ENCODE data around the gene HOMER3.
A peak's percentile ranks its signal among the peaks of the same experiment; 100 is the strongest.
"Not testable (repeated sequence)": the region's sequence is repeated elsewhere in the genome, so short reads cannot be mapped to it uniquely, and the experiment has no call there.

Gene HOMER3

DNA sequence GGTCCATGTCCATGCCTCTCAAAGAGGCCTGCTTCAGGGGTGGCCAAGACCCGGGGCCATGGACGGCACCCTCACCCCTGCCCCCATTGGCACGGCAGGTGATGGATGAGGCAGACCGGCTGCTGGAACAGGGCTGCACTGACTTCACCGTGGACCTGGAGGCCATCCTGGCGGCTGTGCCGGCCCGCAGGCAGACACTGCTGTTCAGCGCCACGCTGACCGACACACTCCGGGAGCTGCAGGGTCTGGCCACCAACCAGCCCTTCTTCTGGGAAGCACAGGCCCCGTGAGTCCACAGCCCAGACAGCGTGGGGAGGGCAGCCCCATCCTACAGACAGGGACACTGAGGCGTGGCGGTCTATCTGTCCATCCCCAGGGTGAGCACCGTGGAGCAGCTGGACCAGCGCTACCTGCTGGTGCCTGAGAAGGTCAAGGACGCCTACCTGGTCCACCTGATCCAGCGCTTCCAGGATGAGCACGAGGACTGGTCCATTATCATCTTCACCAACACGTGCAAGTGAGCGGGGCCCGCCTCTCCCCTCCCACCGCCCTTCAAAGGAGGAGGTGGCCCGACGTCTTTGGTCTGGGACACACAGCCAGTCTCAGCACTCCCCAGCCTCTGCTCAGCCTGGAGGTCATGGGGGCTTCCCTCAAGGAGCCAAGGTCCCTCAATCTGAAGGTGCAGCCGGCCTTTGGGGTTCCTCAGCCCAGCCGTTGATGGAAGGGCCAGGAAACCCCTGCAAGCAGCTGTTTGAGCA is 18.6 kb downstream of the HOMER3 start:
- no peak for DNase-seq

DNA sequence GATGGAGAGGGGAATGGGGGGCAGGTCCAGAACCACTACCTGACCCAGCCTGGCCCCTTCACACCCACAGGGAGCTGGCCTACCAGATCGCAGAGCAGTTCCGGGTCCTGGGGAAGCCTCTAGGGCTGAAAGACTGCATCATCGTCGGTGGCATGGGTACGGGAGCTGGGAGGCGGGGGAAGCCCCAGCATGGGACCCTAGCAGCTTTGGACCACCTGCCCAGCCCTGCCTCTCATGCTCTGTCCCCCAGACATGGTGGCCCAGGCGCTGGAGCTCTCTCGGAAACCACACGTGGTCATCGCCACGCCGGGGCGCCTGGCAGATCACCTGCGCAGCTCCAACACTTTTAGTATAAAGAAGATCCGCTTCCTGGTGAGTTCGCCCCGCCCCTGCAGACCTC is 19.4 kb downstream of the HOMER3 start:
- no peak for DNase-seq

- no peak for DNase-seq
These were observed 20.6 kb downstream of the HOMER3 start for GRCh38 chr19:18920400-18920799.

GRCh38 chr19:18919900-18920214 is 21.2 kb downstream of the HOMER3 start:
- DNase-seq: no peak

GRCh38 chr19:18919086-18919899 is 21.7 kb downstream of the HOMER3 start, which contains the start of the genes COPE and DDX49:
Gene COPE, minus strand, starts transcription at chr19:18919387. Its CDS starts 39 bp downstream, at chr19:18919348.
Gene DDX49, plus strand, starts transcription at chr19:18919715. Its CDS starts 27 bp downstream, at chr19:18919742.
- peak; percentile 99 for DNase-seq

- DNase-seq: not testable (repeated sequence)
These were observed 23.4 kb downstream of the HOMER3 start for GRCh38 chr19:18917593-18917992.

DNA sequence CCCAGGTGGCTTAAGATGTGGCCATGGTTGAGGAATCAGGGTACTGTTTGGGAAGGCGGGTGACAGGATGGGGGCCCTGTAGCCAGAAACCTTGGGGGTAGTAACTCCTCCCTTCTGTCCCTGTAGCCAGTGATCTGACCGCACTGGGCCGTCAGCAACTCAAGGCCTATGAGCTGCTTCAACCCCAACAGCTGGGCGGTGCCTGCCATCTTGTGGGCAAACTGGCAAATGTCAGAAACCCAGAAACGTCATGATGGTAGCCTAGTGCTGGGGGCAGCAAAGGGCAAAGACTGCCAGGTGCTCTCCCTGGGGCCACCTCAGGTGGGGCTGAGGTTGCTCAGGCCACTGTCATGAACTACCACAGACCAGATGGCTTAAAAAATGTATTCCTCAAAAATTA is 25.4 kb downstream of the HOMER3 start:
- peak; percentile 33 for DNase-seq

GRCh38 chr19:18913466-18913865 is 27.6 kb downstream of the HOMER3 start:
- DNase-seq: no peak

DNA sequence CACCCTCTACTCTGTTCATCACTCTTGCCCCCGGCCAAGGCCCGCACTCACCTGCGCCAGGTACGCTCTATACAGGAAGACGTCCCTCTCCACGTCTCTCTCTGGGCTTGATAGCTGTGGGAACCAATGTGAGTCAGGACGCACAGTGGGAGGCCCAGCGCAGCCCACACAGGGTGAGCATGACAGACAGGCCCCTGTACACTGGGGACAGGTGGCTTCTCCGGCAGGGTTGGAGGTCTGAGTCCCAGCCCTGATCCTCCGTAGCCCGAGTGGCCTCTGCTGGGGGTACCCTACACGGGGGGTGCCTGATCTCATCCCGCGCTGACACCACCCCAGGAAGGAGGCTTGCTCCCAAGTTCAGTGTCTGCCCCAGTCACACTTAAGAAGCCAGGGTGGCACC is 28.1 kb downstream of the HOMER3 start:
- no peak for DNase-seq

DNA sequence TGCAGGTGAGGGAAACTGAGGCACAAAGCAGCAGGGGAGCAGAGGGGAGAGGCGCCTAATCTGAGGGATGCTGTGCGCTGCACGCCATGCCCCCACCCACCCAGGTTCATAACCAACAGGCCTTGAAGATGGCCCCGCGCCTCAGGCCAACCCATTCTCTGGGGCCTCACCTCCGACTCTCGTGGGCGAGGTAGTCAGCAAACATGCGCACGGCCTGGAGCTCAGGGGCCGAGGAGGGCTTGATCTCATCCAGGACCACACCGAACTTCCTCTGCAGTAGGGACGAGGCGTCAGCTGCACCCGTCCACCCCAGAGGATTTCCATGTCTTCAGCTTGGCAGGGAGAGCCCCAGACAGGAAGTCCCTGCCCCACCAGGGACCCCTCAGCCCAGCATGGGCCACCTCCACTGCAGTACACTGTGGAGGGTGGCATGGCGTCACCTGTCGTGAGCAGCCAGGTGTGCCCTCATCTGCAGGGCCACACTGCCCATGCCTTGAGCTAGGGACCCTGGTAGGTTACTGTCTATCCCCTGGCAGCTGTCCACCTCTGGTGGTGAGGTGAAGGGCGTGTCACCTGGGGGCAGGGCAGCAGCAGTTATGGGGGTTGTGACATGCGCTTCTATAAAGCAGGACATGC is 30.1 kb downstream of the HOMER3 start:
- DNase-seq: no peak

DNA sequence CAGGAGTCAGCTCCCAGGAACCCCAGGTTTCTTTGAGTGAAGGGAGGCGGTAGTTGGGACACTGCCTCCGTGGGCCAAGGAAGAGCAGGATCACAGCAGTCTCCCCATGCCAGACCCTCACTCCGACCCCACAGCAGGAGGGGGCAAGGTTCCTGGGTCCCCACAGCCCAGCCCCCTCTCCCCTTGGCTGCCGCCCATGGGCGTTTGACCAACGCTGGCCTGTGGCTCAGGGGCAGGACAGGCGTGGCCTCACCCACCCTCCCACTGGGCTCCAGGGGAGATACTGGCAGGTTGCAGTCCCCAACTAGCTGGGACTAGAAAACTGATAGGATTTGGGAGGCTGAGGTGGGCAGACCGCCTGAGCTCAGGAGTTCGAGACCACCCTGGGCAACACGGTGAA is 31.0 kb downstream of the HOMER3 start:
- no peak for DNase-seq

GRCh38 chr19:18908917-18909619 is 31.9 kb downstream of the HOMER3 start:
- DNase-seq: no peak

DNA sequence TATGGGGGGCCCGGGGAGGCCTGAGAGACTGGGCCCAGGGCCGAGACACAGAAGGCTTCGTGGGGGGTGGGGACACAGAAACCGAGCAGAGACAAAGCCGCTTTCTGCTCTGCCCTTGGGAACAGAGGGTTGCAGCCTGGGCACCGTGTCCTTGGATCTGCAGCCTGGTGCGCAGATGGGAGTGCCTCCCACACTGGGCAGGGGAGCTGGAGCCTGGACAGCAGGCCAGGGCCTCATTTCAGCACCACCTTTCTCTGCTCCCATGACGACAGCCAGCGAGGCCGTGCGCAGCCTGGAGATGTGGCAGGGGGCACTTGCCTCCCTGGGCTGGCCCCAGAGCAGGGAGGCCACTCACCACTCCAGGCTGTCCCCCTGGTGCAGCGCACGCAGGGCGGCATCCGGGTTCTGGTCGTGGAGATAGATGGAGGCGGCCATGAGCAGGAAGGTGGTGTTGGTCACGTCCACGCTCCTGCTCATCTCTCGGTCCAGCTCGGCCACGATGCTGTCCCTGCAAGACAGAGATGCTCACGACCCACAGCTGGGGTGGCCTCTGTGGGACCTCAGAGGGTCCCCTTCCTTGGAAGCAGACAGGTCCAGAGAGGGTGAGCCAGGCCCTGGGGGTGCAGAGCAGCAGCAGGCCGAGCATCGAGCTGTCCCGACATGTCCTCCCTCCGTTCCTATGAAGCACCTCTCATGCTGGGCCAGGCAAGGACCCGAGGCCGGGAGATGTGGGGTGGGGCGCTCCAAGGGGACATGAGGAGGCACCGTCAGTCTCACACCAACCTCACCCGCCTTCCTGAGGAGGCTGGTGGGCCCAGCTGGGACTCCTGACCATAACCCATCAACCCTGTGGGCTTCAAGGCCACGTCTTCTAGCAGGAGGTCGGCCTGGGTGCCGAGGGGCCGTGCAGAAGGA is 34.2 kb downstream of the HOMER3 start:
- no peak for DNase-seq

- no peak for DNase-seq
These were observed 35.3 kb downstream of the HOMER3 start for GRCh38 chr19:18905513-18906236.

- no peak for DNase-seq
These were observed 36.0 kb downstream of the HOMER3 start for GRCh38 chr19:18905058-18905456.

DNA sequence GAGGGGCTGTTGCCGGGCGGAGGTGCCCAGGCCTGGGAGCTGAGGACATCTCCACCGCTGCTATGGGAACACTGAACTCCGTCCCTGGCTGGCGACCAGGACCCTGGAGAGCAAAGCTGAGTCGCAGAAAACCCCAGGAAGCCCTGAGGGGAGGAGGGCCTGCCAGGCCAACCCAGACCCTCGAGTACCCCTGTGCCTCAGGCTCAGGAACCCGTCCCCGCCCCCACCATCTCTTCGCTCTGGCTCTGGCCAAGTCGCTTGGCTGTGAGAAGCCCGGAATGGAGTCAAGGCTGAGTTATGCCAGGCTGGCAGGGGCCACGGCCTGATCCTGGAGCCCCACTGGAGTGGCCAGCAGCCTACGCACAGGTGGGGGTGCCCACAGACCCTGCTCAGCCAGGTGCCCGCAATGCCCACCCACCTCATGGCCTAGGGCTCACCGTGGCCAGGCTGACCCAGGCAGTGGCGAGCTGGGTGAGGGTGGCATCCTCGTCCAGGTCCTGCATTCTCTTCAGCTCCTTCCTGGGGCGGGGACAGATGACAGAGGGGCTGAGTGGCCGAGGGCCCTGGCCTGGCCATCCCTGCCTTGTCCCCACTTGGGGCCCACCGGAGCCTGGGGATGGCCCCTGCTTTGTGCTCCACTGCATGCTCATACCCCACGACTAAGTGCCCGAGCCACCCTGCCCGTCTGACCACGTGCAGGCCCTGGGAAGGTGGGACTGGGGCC is 36.5 kb downstream of the HOMER3 start:
- DNase-seq: no peak

- no peak for DNase-seq
These were observed 37.6 kb downstream of the HOMER3 start for GRCh38 chr19:18903156-18904037.

DNA sequence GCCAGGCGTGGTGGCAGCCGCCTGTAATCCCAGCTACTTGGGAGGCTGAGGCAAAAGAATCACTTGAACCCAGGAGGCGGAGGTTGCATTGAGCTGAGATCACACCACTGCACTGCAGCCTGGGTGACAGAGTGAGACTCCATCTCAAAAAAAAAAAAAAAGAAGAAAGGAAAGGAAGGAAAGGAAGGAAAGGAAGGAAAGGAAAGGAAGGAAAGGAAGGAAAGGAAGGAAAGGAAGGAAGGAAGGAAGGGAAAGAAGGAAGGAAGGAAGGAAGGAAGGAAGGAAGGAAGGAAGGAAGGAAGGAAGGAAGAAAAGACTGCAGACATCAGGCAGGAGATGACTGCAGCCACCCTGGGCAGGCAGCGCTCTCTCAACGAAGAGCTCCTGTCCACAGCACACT is 38.5 kb downstream of the HOMER3 start:
- not testable (repeated sequence) for DNase-seq

DNA sequence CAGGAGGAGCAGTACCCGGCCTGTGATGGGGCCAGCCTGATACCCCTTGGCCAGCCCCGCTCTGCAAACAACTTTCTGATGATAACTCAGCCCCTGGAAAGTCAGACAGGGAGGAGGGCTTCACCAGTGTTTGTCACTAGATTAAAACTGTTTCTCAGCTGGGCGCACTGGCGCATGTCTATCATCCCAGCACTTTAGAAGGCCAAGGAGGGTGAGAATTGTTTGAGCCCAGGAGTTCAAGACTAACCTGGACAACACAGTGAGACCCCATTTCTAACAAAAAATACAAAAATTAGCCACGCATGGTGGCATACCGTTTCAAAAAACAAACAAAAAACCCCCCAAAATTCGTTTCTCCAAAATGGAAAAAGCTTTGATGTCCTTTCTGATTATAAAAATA is 39.5 kb downstream of the HOMER3 start:
- no peak for DNase-seq
